Fibroblast of skin of right biceps (primary cell): Measurements from ENCODE around the gene RUNX2.
A peak's percentile ranks its signal among the peaks of the same experiment; 100 is the strongest.

ENCODE experiments used
- DNase-seq: peaks from one replicate; pipeline ENCODE4 v3.0.0-alpha.2; 2013

The RUNX2 gene

DNA sequence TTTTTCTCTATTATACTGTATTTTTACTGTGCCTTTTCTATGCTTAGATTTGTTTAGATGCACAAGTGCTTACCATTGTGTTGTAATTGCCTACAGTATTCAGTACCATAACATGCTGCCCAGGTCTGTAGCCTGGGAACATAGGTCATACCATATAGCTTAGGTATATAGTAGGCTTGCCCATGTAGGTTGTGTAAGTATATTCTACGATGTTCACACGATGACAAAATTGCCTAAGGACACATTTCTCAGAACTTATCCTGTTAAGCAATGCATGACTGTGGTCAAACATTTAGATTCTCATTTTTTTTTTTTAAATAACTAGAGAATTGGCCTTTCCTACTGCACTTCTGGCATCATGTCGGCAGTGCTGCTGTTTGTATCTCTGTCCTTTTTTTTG lies 303.3 kb downstream of the RUNX2 start:
- DNase-seq, result no peak

DNA sequence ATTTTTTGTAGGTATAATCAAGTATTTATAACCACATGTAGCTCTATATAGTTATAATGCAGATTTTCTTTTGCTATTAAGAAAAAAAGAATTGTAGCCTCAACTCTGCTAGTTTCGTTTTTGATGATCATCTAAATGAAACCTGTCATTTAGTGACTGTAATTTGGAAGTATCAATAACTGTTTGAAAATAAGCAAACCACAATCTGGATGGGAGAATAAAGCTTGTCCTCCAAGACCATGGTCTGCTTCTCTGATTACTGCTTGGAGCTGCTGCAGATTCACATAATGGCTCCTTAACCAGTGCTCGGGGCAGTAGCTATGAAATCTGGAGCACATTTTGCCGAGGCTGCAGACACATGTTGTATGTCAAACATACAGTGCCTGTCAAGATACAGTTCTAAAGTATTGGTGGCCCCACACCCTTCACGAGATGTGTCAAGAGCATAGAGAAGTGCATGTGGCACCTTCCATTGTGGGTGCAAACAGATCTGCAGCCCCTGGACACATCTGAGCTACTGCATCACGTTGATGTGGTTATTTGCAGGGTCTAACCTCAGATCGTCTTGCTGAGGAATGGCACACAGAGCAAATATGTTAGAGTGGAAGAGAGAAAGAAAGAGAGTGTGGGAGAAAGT lies 305.3 kb downstream of the RUNX2 start:
- no peak for DNase-seq

DNA sequence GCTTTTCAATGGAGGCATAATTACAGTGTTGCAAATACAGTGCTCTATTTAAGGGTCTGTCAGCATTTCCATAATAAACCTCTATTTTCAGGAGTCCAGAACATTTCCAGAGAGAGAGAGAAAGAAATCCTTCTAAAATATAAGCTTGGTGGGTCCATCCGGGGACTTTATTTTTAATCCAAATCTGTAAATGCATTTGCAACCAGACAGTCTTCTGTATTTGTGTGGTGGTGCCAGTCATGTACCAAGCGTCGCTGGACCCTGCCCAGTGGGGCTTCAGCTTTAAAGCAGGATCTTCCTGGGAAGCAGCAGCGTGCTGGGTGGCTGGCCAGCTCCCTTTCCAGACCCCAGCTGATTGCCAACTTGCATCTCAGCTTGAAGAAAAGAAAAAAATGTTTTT lies 306.1 kb downstream of the RUNX2 start:
- DNase-seq, result no peak

DNA sequence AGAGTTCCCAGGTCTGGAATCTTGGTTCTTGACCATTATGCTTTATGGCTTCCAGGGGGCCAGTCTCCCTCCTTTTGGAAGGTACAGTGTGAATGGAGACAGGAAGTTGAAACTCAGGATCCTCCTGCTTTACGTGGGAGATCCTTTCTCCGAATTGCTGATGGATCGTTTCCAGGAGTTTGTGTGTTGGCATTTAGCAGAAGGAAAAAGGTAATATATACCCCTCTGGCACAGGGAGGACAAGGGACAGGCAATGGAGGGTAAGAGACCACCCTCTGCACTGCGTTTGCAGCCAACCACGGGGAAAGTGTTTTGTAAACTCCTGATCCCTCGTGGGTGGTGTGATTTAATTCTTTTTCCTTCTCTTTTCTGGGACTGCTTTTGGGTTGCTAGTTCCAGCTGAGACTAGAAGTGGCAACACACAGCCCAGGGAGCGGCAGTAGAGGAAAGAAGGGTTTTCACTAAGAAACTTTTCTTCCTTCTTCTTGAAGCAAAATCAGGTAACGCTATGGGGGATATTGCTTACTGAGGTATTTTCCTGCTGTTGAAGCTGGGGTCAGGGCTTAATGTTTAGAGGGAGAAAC lies 307.2 kb downstream of the RUNX2 start:
- DNase-seq, result no peak

DNA sequence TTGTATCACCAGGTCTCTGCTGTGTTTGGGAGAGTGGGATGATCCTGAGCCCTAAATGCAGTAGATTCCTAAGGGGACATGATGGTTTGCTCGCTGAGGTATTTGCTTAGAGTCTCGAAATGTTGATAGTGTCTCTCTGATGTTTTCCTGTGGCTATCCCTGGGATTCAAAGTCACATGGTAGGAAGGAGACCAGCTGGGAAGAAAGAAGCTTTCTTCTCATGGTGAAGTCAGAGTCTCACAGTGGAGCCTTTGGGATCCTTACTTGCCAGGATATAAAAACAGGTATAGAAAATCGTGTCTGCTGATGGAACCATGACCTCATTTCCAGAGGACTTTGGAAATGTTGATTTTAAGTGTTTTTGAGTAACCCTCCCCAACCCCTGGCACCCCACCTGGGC lies 308.9 kb downstream of the RUNX2 start:
- DNase-seq, result no peak

DNA sequence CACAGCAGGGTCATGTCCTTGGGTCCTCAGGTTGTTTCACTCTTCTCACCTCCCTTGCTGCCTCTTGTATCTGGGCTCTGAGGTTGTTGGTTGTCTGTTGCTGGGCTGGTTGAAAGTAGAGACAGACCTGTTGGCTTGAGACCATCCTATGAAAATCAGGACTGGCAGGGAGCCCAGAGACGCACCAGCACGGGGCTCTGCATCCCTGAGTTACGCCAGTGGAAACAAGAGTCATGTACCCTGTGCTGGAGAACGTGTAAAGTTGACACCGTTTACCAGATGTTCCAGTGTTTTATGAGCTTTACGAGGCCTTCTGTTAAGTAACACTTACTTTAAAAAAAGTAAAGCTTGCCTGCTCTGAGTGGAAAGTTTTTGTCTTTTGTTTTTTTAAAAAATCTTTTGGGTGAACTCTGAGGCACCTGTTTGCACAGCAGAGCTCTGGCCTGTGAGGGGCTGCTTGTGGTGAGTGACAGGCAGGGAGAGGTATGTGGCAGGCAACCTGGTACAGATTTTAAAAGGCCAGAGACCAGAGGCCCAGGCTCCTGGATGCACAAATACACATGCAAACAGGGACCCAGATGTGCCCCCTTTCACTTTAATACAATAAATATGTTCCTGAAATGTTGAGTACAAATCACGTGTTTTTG lies 309.6 kb downstream of the RUNX2 start:
- no peak for DNase-seq

DNA sequence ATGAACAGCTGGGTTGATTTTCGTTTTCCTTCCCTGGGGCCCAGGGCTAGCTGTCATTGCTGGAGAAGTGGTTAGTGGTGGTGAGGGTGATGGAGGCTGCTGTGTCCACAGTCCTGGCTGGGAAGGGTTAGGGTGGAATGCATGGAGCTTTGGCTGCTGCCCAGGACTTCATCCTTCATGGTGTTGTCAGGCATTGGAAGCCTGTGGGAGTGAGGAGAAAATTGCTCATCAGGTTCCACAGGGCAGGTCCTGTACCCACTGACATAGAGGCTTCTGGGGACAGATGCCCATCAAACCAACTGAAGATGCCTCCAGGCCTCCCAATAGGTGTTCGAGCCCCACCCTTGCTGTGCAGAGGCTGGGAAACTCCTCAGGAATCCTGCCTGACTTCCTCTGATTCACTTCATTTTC lies 312.0 kb downstream of the RUNX2 start:
- peak; percentile 89 for DNase-seq

DNA sequence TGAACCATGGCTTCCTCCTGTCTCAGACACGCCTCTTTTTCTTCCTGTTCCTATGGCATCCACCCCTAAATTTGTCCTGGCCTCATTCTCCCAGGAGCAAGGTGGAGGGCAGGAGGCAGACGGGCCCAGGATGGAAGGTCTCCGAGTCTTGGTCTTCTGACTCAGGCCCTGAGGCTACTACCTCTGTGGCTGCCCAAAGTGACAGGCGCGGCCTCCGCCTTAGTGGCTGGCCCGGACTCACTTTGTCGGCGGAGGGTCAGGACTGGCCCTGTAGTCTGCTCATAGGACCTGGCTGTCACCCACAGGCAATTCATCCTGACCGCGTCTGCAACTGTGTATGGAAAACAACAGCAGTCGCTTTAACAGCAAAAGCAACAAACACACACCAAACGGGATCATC lies 312.7 kb downstream of the RUNX2 start:
- no peak for DNase-seq

DNA sequence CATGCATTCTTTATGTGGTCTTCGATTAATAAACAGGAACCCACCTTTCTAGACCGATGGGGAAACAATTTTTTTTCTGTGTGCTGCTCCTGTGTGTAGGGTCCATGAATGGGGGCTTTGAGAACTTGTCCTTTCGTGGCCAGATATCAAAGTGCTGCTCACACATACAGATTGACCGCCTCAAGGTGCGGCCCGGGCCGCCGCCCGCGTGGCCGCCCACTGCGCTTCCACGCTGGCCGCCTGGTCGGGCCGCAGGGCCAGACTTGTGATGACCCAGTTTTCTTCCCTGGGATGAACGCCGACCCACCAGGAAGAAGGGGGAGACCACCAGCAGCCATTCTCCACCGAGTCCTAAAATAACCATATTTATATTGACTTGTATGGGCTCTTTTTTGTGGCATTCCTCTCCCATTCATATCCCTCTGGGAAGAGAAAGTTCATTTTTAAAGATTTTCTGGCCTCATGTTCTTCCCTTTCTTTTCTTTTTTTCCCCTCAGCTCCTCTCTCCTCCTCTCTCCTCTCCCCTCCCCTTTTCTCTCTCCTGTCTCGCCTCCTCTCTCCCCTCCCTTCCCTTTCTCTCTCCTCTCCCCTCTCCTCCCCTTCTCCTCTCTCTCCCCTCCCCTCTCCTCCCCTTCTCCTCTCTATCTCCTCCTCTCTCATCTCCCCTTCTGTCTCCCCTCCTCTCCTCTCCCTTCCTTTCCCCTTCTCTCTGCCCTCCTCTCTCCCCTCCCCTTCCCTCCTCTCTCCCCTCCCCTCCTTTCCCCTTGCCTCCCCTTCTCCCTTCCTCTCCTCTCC lies 314.4 kb downstream of the RUNX2 start:
- no peak for DNase-seq

DNA sequence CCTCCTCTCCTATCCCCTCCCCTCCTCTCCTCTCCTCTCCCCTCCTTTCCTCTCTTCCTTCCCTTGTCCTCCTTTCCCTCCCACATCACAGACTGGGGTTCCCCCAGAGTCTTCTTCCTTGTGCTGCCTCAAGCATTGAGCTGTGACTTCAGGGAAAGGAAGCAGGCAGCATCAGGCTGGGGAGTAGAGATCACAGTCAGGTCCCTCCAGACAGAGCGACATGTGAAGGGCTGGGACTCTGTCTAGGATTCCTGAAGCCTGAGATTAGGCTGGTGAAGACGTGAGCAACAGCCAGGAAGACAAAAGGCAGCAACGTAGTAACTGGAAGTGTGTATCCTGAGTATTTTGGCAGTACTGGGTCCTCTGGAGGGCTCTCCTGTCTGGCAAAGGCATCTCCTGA lies 315.0 kb downstream of the RUNX2 start:
- peak; percentile 27 for DNase-seq

DNA sequence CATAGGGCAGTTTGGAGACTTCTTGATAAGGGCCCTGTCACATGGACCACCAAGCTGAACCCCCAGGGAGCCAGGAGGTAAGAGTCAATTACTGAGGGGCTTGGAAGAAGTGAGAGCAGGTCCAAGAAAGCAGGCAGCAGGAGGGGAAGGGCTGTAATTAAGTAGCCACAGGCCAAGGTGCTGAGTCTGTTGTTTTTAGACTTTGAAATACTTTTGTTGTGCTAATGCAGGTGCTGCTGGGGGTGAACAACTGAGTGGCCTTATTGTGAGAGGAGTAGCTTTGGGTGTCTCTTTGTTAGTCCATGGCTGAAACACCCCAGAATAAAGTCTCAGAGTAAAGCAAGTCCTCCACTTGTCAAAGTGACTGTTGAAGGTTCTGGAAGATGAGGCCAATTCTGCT lies 316.6 kb downstream of the RUNX2 start:
- no peak for DNase-seq

DNA sequence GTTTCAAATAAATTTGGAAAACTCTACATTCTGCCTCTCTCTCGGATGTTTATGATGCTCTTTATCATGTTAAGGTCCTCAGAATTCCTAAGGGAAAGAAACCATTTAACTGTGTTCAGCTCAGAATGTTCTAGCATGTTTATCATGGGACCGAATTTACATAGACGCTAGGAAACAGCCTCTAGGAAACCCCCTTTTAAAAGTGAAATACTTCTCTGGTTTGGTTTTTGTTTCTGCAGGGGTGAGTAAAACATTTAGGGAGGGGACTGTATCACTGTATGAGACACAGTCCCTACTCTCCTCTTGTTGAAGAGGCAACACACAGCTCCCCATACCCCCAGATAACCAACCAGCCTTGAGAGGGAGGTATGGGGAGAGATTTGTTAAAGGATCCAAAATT lies 317.2 kb downstream of the RUNX2 start:
- DNase-seq, result no peak

DNA sequence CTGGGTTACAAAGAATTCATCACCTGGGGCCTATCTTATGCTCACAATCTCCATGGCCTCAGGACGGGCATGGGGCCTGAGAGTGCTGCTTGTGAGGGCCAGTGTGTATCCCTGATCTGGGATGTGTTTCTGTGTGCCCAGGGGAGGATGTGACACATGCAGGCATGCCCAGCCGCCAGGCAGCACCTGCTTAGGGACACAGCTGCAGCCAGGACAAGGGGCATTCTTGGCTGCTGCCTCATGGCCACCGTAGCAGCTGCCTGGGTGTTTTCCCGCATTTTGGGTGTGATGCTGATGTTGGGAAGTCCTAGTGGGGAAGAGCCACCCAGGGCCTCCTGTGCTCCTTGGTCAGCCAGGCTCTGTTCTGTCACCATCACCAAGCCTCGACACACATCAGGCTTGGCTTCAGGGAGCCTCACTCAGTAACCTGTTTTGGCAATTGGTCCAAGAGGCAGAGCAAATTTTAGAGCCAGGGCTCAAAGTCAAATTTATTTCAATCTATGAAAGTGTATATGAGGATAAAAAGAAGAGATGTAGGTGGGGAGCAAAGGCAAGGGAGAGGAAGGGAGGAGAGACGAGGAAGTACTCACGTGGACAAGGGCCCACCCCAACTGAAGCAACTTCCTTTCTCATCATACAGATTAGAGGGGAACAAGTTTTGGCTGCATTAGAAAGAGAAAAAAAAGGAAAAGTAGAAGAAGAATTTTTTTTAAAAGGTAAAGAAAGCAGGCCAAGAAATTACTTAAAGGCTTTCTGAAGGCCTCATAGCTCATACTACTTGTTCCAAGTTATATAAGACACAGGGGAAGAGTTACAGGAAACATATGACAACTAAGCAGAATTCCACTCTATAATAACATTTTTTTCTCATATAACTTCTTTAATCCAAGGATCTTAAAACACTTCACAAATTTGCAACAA lies 319.5 kb downstream of the RUNX2 start:
- DNase-seq, result peak; percentile 28

DNA sequence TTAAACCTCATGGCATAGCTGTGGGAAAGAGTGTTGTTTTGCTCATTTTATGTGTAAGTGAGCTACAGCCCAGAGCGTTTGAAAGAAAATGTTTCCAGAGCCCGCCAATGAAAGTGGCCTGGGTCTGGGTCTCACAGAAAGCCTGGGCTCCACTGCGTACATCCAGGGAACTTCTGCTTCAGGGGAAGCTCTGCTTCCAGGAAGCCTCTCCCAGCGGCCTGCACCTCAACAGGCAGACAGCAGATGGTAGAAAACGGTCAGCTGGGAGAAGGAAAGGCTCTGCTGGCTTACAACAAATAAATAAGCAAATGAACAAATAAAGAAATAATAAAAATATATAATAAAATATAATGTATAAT lies 320.1 kb downstream of the RUNX2 start:
- no peak for DNase-seq

DNA sequence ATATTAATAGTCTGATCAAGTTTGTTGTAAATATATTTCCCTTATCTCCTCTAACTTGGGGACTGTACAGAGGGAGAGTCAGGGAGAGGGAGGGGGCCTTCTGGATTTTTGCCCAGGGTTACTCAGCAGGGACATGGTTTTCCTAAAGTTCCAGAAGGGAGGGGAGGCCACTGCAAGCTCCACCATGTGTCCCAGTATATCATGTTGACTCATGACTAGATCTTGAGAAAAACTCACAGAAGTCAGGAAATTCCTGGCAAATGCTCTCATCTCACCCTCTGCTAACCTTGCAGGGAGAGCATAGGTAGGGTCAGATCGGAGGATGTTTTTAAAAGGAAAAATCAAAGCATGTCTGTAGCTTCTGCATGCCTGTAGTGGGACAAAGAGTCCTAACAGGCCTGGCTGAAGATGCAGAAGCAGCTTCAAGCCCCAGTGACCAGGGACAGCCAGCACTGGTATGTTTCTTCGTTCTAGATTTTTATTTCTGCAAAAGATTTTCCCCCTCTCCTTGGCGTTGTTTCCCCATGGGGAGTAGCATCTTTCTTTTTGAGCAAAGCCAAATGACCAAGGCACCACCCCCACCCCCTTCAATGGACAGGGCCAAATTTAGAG lies 322.5 kb downstream of the RUNX2 start:
- DNase-seq, result peak; percentile 99

DNA sequence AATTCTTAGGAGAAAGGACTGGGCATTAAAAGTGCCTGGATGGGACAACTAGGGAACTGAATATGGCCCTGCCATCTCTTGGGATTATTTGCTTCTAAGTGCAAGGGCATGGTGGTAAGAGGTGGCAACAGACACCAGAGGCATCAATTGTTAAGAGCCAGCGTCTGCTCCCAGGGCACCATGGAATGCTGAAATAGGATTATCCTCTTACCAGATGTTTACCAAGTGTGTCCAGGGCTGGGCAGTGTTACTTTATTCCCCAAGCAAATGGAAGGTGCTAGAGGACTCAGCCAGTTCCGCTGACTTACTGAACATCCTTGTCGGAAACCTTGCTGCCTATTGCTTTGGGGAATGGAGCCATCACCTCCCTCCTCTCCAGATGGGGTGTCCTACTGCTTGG lies 323.2 kb downstream of the RUNX2 start:
- DNase-seq, result no peak

DNA sequence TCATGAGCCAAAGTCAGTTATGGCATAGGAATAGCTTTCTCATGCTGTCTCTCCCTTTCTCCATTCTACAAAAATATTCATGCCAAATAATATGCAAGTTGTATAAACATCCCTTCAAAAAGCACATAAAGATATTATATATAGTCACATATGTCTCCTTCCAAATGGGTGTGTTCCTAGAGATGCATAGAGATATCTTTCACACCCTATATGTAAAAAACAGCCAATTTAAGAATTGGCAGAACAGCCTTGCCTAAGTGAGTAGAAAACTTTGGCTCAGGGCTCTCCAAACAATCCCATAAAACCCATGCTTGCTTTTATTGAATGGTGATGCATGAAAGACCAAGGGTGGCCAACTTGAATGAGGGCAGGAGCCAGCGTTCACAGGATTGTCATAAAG lies 324.3 kb downstream of the RUNX2 start:
- no peak for DNase-seq

DNA sequence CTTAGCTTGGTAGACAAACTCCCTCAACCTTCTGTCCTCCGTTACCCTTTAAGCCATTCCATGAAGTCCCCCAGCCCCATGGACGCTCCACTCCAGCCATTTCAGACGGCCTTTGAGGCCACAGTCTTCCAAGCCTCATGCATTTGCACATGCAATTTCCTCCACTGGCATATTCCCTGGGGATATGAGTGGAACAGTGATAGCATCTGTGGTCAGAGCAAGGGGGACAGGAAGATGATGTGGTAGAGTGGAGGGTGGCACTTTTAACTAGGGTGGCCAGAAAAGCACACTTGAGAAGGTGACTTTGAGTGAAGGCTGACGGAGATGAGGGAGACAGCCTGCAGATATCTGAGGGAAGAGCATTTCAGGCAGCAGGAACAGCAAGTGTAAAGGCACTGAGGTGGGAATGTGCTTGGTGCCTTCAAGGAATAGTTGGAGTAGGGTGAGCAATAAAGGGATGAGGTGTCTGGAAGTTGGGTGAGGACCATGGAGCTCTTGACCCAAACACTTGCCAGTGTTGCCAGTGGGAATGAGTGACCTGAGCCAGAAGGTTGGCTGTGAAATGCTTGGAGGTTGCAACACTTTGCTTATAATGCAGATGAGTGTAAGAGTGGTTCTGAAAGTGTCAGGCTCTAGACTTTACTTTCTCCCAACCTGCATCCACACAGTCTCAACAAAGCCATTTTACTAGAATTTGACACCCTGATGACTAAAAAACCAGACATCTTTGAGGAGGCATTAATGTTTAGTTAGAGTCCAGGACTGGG lies 325.2 kb downstream of the RUNX2 start:
- DNase-seq, result peak; percentile 54

DNA sequence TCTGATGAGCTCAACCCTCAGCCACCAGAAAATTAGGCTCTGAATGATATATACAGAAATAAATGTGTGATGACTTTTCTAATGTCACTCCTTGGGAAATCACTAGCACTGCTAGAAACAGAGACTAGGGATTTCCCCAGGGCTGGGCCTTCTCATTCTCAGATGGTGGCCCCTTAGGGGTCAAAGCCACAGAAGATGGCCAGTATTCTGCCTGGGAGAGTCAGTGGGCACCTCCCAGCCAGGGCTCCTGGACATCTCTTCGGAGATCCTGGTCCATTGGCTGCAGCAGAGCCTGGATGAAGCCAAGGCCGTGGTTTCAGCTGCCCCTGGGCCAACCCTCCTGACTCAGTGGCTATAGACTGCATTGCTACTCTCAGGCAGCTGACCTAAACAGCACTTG lies 326.5 kb downstream of the RUNX2 start:
- peak; percentile 36 for DNase-seq

DNA sequence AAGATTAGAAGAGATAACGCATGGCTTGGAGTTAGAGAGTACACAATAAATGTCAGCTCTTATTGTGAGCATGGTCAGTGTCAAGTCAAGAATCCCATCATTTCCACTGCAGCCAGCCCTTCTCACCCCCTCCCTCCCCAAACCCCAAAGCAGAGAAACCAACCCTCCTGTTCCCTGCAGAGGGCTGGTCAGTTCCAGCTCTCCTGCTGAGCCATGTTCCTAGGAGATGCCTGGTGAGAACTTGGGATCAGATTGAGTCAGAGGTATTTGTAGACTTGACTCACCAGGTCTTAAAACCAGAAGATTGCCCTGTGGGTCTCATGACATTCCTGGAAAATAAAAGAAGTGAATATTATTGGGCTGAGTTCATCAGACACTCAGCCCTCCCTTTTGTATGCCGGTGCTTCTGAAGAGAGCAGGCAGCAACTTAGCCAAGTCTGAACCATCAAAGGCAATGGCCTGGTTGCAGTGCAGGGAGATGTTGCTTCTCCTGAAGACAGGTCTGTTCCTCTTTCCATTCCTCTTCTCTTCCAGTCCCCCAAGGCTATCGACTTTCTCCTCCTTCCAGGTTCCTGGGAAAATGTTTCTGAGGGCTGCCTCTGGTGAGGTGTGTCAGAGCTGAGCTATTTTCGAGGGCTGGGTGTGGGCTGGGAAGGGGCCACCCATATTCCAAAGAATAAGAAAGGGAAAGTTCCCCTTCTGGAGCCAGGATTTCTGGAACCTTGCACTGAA lies 327.8 kb downstream of the RUNX2 start:
- DNase-seq, result peak; percentile 100

DNA sequence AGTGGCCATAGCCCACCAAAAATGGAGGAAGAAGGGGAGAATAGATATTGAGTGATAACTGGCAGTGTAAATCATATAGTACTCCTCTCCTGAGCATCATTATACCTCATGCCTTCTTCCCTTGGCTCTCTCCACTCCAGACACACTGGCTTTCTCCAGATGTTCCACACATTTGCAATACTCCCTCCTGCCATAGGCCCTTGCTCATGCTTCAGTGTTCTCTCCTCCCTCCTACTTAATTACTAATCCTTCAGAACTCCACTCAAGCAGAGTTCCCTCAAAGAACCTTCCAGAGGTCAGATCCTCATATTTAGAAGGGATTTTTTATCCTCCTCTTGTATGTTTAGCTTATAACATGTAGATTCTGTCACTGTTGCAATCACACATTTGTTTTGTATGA lies 329.1 kb downstream of the RUNX2 start:
- peak; percentile 65 for DNase-seq
